GM19438 (cell line): Measurements from ENCODE around the gene STARD5.
"Not testable (repeated sequence)": the region's sequence is repeated elsewhere in the genome, so short reads cannot be mapped to it uniquely, and the experiment has no call there.

Experiments used
- ATAC-seq: cut with Tn5 transposase; IDR thresholded peaks from one replicate; pipeline ENCODE4 v1.9.1; 2021; ENCODE audit warnings: low read depth; ENCODE audit not compliant: unreplicated experiment

Gene STARD5

GRCh38 chr15:81323944-81324881 is at the start of gene STARD5:
STARD5 (minus strand) TSS chr15:81324141; CDS start chr15:81324099, 42 bp downstream.
- ATAC-seq = peak; percentile 98

- ATAC-seq = no peak
Measured at GRCh38 chr15:81373176-81373575, 49.2 kb upstream of the STARD5 start.

- ATAC-seq = no peak
Measured at GRCh38 chr15:81372575-81372974, 48.6 kb upstream of the STARD5 start.

- no peak for ATAC-seq
Measured at GRCh38 chr15:81363718-81364500, 40.0 kb upstream of the STARD5 start.

GRCh38 chr15:81363276-81363675 is 39.3 kb upstream of the STARD5 start:
- no peak for ATAC-seq

- no peak for ATAC-seq
Measured at GRCh38 chr15:81362790-81363189, 38.8 kb upstream of the STARD5 start.

- ATAC-seq = no peak
Measured at GRCh38 chr15:81361891-81362290, 38.0 kb upstream of the STARD5 start.

- no peak for ATAC-seq
Measured at GRCh38 chr15:81360491-81360890, 36.5 kb upstream of the STARD5 start.

- no peak for ATAC-seq
Measured at GRCh38 chr15:81358248-81358647, 34.3 kb upstream of the STARD5 start.

- no peak for ATAC-seq
Measured at GRCh38 chr15:81357180-81357686, 33.3 kb upstream of the STARD5 start.

- ATAC-seq = no peak
Measured at GRCh38 chr15:81356252-81356651, 32.3 kb upstream of the STARD5 start.

- ATAC-seq = no peak
Measured at GRCh38 chr15:81351651-81352050, 27.7 kb upstream of the STARD5 start.

GRCh38 chr15:81349271-81349670 is 25.3 kb upstream of the STARD5 start:
- ATAC-seq = no peak

- ATAC-seq = not testable (repeated sequence)
Measured at GRCh38 chr15:81348691-81349090, 24.8 kb upstream of the STARD5 start.

GRCh38 chr15:81347910-81348309 is 24.0 kb upstream of the STARD5 start:
- ATAC-seq = no peak

GRCh38 chr15:81346611-81347010 is 22.7 kb upstream of the STARD5 start:
- no peak for ATAC-seq

GRCh38 chr15:81343371-81343770 is 19.4 kb upstream of the STARD5 start:
- no peak for ATAC-seq

GRCh38 chr15:81341351-81341750 is 17.4 kb upstream of the STARD5 start:
- ATAC-seq = no peak

GRCh38 chr15:81339851-81340250 is 15.9 kb upstream of the STARD5 start:
- ATAC-seq = no peak

GRCh38 chr15:81339321-81339720 is 15.4 kb upstream of the STARD5 start:
- no peak for ATAC-seq
